GM21528 (cell line): Measurements from ENCODE around the gene QTRT2.

ENCODE experiments used
- ATAC-seq: cut with Tn5 transposase; IDR thresholded peaks from one replicate; pipeline ENCODE4 v1.9.1; 2021; ENCODE audit warnings: mild to moderate bottlenecking, moderate library complexity; ENCODE audit not compliant: unreplicated experiment, low FRiP score

QTRT2 gene

DNA sequence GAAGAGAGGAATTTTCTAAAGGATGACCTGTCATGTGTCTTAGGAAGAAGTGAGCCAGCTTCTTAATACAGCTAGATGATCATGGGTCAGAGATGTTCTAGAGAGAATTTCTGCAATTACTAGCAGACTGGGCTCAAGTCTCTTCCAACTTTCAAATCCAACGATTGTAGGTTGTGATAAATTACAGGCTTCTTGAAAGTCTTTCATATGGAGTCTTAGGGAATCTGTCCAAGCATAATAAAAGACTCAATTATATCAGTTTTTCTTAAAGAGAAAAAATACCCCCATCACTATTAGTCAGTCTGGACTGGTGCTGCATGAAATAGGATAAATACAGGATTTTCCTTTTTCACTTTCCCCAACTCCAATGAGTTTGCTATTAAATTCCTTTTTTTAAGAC is 63.2 kb downstream of the QTRT2 start:
- no peak for ATAC-seq

- no peak for ATAC-seq
Observed at GRCh38 chr3:114120211-114120610, 63.7 kb downstream of the QTRT2 start.

DNA sequence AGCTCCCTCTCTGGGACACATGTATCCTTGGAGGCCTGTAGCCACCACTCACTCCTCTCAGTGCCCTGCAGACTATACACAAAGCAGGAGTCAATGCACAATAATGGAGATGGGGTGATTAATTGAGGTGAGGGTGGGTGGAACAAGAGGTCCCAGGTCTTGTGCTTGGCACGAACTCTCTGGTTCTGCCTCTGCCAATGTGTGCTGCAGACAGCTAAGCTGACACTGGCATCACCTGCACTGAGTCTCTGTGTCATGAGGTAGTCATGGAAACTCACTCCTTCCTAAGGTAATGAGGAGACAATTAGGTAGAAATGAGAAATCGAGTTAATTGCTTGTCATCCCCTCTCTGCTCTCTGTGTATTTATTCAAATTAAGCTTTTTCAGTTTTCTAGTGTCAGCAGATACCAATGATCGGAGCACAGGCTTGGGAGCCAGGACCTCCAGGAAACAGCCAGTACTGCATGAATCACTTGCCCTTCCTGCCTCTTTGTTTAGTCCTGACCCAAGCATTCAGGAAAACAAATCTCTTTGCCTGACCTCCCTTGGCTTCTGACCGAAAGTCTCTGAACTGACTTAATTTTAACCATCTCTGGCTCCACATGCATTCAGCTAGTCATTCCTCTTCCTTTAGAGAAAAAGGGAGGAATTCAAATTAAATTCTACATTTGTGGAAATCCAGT is 65.6 kb downstream of the QTRT2 start:
- ATAC-seq, result no peak

DNA sequence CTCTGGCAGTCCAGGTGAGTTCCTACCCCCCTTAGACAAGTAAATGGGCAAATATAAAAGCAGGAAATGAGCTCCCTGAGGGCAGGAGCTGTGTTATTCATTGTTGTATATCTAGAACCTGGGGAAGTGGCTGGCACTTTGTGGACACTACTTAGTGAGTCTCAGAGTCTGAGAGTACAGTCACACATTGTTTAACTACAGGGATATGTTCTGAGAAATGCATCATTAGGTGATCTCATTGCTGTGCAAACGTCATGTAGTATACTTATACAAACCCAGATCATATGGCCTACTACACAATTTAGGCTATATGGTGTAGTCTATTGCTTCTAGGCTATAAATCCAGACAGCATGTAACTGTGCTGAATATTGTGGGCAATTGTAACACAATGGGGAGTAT is 69.9 kb downstream of the QTRT2 start:
- no peak for ATAC-seq

DNA sequence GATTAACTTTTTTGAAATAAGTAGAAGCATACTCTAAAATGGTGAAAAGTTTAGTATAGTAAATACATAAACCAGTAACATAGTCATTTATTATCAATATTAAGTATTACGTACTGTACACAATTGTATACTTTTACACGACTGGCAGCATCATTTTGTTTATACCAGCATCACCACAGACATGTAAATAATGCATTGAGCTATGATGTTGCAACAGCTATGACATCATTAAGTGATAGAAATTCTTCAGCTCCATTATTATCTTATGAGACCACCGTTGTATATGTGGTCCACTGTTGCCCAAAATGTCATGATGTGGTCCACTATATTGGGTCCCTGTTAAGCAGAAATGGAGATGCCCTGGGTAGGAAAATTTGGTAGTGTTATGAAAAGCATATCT is 71.0 kb downstream of the QTRT2 start:
- no peak for ATAC-seq

DNA sequence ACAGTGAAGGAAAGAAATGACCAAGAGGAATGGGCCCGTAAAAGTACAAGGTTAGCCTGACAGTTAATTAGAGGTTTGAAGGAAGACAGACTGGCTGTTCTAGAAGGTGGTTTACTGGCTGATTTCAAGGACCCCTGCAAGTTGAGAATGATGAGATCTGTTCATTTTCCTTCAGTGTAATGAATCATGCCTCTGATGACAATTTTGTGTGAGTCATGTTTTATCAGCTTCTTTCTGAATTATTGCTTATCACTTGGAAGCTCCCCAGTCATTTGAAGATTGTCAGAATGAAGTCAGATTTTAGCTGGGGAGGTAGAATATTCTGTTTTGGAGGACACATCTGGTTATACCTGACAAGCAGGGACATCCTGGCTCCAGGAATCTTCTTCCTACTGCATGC is 71.7 kb downstream of the QTRT2 start:
- ATAC-seq, result no peak

GRCh38 chr3:114128826-114129225 is 72.3 kb downstream of the QTRT2 start:
- no peak for ATAC-seq

DNA sequence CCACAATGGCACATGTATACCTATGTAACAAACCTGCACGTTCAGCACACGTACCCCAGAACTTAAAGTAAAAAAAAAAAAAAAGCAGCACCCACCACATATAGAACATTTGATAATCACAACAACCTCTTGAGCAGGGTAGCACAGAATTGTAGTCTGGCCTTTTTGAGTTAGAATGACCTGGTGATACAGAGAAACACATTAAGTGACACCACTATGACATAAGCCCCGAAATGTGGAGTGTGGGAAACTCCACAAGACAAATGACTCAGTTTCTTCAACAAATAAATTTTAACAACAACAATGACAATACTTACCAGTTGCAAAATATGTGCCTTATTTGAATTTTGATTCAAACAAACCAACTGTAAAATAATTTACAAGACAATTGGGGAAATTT is 76.0 kb downstream of the QTRT2 start:
- ATAC-seq, result no peak

GRCh38 chr3:114133947-114134346 is 77.4 kb downstream of the QTRT2 start:
- no peak for ATAC-seq
